ENCODE measurements around the gene TMEM151B.

The TMEM151B gene

DNA sequence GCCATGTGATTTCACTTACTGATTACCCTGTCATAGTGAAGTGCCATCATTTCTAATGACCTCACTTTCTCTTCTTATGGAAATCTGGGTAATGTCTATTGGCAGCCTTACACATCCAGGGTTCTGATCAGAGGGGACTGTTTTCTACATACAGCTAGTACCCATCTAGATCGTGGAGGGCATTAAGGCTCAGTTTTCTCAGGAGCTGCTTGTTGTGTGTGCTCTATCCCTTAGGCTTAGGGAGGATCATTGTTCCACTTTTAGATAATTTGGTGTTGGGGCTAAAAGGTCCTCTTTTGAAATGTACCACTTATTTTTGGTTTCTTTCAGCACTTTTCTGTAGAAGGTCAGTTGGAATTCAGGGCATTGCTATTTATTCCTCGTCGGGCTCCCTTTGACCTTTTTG is 19.5 kb upstream of the TMEM151B start:
- no peak for DNase-seq

DNA sequence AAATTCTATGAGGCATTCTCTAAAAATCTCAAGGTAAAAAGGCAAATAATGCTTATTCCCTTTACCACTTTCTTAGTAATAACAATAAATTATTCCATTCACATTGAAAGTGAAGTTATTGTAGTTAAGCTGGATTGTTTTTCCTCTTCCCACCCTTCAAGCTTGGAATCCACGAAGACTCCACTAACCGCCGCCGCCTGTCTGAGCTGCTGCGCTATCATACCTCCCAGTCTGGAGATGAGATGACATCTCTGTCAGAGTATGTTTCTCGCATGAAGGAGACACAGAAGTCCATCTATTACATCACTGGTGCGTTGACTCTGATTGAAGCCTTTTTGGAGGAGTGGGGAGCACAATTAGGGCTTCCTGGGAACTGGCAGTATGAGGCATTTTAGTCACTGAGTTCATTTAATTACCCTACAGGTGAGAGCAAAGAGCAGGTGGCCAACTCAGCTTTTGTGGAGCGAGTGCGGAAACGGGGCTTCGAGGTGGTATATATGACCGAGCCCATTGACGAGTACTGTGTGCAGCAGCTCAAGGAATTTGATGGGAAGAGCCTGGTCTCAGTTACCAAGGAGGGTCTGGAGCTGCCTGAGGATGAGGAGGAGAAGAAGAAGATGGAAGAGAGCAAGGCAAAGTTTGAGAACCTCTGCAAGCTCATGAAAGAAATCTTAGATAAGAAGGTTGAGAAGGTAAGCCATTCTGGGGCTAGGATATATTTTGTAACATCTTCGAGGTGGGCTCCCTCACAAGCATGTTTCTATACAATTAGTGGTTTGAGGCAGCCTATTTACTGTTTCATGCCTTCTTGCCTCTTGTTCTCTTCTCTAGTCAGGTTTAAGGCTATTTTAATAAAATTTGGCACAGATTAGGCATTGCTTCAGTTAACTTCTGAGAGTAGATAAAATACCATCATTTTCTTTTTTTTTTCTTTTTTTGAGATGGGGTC is 18.4 kb upstream of the TMEM151B start:
- no peak for DNase-seq

DNA sequence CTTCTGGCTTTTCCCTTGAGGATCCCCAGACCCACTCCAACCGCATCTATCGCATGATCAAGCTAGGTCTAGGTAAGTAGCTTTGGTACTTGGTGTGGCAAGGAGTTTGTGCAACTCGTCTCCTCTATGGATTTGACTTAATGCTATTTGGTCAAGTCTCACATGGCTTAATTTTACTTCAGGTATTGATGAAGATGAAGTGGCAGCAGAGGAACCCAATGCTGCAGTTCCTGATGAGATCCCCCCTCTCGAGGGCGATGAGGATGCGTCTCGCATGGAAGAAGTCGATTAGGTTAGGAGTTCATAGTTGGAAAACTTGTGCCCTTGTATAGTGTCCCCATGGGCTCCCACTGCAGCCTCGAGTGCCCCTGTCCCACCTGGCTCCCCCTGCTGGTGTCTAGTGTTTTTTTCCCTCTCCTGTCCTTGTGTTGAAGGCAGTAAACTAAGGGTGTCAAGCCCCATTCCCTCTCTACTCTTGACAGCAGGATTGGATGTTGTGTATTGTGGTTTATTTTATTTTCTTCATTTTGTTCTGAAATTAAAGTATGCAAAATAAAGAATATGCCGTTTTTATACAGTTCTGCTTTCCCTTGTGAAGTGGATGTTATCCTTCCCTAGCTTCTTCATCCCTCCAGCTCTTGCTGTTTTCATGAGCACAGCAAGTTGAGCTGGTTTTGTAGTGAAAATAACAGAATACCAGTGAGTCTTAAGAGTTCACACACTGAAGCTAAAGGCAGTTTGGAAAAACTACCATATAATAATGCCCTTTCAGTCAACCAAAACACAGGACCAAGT is 16.7 kb upstream of the TMEM151B start:
- DNase-seq, result peak in 1 of 2 donors; percentile 53

DNA sequence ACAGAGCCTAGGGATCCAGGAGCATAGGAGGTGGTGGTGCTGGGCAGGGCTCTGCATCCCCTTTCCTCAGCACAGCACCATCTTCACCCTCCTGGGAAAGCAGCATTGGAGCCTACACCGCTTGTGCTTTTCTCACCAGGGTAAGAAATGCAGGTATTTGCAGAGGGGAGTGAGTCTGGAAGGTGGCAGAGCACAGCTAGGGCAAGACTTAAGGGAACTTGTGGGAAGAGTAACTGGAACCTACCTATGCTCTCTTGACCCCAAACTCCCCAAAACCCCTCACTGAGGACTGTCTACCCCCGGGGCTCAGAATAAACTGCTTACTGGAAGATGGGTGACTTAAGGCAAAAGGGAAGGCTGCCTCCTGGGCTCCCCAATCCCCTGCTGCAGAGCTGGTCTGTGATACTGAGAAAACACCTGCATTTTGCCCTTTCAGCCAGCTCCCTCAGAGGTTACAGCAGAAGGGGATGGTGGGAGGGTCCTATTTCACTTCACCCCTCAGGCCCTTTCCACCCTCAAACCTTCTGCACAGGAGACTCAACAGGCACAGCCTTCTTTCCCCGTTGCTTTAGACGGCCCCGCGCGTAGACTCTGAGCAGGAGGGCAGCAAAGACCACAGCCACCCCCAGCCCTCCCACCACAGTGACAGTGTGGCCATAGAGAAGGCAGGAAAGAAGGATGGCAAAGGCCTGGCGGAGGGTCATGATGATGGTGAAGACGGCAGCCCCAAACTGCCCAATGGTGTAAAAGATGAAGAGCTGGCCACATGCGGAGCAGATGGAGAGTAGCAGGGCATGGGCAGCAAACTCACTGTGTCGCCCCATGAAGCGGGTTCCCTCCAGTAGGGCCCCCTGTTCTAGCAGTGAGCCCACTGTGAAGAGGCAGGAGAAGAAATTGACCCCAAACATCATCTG is 15.8 kb upstream of the TMEM151B start:
- no peak for DNase-seq

DNA sequence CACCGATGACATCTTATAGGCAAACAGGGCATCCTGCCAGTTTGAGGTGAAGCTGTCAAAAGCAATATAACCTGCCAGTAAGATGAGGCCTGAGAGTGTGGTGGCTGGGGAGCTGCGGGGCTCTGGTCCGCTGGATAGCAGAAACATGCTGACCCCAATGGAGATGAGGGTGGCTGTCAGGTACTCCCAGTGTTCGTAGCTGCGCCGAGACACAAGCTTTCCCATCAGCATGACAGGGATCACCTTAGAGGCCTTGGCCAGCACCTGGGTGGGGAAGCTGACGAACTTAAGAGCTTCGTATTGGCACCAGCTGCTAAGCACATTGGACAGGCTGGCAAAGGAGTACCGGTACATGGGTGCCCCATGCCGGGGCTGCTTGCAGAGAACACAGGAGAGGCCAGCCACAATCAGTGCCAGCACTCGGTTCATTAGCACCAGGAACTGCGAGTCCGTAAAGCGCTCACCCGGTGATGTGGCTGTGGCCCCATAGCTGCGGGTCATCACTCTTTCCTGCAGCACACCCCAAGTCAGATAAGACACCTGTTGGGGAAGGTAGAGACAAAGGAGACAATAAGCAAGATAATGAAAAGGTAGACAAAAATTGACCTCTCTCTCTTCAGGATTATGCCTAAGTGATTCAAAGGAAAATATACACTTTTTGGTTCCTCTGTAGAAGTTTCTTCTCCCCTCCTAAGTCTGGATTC is 15.0 kb upstream of the TMEM151B start:
- DNase-seq, result no peak

DNA sequence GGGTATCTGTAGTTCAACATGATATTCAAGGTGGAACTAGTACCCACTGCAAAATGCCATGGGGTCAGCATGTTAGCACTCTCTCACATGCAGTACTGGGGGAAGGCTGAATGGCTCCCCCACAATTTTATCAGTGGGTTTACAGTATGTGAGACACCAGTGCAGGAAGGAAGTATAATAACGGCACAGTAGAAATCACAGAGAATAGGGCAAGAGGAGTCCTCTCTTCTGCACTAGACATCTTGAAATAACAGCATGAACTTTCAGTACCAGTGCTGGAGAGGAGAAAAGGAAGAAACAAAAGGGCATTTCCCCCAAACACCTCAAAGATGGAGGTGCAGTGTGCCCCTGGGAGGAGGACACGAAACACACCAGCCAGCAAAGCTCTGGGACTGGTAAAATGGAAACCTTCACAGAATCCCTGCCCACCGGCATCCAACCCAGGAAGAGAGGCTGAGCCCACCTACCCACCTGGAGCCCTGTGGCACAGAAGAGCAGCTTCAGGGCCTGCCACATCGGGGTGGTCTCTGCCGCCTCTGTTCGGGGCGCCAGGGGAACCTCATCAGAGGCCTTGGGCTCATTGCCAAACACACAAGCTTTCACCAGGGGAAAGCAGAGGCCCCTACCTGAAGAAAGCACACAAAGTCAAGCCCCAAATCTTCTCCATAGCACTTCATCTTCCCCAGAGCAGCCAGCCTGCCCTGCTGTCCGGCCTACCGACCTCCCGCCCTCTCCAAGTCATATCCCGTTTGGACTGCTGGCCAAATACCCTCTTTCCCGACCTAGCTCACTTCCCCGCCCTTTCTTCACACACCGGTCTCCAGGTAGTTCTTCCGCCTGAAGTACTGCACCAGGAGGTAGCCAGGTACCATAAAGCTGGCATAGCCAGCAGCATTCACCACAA is 14.1 kb upstream of the TMEM151B start:
- DNase-seq, result no peak

DNA sequence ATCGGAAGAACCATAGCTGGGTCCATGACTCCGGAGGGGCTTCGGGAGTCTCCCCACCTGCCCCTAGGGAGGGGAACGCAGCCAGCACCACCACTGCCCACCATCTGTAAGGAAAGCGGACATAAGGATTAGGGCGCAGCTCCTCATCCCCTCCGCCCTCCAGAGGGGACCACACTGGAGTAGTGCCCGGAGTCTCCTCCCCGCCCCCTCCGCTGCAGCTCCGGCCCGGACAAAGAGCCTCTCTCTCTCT is 13.6 kb upstream of the TMEM151B start:
- DNase-seq, result no peak

DNA sequence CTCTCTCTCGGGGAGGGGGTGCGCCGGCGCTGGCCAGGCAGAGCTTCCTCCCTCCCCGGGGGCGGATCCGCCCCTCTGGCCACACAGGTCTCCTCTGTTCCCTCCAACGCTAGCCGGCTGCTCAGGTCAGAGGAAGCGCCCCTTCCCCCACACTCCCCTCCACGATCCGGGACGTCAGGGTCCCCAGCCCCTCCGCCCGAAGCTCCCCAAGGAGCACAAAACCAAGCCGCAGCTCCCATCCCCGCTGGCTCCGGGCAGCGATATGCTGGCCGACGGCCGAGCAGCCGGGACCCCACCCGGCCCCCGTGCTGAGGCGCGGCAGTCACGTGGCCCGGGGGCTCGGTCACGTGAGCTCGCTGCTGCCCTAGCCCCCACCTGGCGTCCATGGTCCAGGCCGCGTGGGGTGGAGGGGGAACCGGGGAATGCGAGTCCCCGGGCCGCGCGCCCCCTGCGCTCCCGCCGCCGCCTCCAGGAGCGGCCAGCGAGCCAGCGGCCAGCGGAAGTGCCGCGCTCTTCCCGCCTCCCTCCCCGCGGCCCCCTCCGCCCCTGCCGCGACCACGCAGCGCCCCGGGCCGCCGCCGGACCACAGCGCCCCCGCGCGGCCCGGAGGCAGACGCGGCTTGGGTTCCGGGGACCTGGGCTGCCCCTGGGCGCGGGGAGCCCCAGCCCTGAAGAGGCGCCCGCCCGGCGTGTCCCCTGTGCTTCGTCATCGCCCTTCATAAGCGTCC is 13.1 kb upstream of the TMEM151B start, which contains the start of gene SLC35B2:
TSS of gene SLC35B2 (minus strand) at position 504 of the 728 bp plus-strand sequence. CDS start at position 386, 118 bp downstream.
- DNase-seq, result peak in 1 of 2 donors; percentile 63

DNA sequence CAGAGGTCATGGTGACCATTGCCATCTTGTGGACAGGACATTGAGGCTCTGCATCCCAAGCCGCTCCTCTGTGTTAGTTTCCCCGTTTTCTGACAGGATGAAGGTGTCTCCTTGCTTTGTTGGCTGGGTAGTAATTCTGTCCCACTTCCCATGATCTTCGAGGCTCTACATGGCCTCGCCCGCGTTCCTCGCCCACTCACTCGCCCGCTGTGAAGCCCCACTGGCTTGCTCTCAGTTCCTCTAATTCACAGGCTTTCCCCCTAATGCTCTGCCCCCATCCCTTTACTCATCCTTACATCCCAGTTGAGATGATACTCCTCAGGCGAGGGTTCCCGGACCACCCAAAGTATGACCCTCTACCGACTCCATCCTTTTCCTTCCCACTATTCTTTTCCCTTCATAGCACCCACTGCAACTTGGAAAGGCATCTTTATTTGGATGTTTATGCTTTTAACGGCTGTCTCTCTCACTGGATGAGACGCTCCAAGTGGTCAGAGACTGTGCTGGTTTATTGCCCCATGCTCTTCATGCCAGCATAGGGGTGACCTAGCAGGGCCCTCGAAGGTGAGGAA is 12.4 kb upstream of the TMEM151B start:
- peak; percentile 50 to 81 for DNase-seq

DNA sequence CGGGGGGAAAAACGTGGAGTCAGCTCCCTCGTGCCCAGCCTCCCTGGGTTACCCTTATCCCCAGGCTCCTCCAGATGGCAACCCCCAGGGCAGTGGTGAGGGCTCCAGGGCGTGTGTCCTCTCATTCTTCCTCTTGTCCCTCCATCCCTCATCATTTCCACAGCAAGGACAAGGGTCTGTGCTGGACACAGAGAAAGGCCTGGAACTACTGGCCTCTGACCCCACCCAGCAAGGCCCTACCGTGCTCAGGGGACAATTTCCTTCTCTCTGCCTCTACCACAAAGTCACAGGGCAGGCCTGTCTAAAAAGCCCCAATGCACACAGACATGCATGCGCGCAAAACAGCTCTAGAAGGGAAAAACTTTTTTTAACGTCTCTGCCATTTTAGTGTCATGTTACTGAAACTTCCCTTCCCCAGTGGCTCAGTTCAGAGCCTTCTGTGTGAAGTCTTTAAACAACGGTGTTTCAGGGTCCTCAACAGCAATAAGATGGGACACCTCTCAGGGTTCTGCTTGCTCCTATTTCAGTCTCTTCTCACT is 11.9 kb upstream of the TMEM151B start:
- no peak for DNase-seq

DNA sequence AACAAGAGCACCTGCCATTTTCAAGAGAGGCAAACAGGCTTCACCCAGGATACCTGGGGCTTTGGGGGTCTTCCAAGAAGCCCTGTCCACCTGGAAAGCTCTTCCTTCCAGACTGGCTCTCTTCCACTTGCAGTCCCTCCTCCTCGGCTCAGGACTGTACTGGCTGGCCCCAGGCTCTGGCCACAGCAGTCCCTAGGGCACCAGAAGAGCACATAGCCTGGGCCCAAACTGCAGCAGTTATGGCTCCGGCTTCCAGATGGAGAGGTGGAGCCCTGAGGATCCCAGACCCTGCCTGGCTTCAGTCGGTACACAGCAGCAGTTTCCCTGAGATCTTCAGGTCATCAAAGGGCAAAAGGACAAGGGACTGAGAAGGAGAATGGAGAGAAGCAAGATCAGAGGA is 11.3 kb upstream of the TMEM151B start:
- DNase-seq, result no peak

DNA sequence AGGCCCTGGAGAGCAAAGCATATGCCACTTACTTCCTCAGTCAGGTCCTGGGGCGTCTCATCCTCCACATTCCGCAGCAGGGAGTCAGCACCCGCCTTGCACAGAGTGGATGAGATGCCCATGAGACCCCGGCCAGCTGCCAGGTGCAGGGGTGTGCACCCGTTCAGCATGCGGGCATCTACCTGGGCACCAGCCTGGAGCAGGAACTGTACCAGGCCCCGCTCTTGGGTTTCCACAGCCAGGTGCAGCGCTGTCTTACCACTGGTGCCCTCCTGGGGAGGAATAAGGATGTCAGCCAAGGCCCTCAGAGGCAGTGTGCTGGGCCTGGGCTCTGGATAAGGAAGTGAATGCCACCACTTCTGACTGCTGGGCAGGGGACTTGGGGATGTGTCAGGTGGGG is 10.2 kb upstream of the TMEM151B start:
- DNase-seq, result no peak

DNA sequence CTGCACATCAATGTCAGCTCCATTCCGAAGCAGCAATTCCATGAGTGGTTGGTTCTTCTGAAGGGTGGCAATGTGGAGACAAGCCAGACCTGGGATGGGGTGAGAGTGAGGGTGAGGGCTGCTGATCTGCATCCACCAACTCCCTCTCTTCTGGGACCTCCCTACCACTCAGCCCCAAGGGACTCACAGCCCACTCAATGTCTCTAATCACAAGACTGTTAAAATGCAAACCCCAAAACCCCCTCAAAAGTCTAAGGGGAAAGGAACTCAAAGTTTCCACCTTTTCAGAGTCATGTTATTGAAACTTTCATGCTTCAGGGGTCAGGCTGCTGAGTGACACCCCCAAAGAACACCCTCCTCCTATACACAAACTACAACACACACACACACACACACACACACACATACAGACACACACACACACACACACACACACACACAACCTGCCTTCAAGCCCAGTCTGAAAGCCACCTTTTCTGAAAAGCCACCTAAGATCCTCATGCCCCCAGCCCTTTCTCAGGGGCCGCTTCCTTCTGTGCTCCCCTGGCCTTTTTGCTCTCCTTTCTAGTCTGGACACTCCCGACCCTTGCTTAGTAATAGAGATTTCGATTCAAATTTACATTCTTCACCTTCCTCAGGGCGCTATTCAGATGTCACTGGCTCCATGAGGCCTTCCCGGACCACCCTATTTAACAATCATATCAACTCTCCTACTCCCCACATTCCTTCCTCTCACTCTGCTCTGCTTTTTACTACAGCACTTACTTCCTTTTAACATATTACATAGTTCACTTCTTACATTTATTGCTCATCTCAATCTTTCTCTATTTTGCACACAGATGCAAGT is 9.6 kb upstream of the TMEM151B start:
- DNase-seq, result no peak

DNA sequence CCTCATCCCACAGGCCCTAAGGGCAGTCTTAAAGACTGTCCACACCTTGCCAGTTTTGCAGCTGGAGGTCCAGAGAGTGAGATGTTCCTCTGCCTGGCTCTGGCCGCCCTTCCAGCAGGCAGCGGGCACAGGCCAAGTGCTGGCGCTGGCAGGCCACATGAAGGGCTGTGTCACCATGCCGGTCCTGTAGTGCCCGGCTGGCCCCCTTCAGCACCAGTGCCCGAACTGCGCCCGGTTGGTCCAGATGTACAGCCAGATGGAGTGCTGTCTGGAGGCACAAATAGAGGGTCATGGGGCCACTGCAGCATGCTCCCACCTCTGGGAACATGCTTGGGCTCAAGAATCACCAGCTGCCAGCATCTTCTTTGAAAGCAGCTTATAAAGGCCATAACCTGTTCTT is 8.7 kb upstream of the TMEM151B start:
- no peak for DNase-seq

DNA sequence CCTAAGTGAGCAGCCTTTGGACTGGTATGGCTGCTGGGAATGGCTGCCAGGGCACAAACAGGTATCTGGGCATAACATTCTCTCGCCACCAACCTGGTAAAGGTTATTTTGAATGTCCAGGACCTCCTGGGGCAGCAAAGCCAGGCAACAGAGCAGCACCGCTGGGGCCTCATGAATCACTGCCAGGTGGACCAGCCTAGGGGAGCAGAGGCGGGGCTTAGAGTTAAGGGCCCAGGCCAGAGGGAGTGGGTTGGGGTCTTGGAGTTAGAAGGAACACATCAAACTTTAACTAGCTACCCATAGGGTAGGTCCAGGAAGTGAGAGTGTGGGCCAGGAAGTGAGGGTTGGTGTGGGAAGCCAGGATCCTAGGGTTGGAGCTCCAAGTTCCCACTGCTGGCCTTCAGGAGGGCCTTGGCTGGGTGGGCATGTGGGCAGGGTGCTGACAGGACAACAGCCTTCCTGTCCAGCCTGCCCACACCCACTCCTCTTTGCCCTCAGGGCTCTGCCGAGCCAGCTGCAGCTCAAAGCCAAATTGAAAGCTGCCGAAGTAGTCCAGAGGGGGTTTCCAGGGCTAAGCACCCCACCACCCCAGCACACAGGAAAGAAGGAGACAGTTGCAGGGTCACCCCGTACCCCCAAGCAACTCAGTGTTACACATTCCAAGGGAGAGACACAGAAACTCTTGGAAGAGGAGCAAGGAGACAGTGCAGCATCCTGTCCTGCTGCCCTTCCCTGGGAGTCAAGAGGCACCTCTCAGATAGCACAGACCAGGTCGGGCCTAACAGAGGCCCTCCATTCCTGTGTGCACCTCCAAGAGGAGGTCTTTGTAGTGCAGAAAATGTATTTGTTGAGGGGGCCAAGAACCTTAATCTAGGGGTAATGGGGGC is 7.5 kb upstream of the TMEM151B start:
- DNase-seq, result peak in 1 of 2 donors; percentile 67

DNA sequence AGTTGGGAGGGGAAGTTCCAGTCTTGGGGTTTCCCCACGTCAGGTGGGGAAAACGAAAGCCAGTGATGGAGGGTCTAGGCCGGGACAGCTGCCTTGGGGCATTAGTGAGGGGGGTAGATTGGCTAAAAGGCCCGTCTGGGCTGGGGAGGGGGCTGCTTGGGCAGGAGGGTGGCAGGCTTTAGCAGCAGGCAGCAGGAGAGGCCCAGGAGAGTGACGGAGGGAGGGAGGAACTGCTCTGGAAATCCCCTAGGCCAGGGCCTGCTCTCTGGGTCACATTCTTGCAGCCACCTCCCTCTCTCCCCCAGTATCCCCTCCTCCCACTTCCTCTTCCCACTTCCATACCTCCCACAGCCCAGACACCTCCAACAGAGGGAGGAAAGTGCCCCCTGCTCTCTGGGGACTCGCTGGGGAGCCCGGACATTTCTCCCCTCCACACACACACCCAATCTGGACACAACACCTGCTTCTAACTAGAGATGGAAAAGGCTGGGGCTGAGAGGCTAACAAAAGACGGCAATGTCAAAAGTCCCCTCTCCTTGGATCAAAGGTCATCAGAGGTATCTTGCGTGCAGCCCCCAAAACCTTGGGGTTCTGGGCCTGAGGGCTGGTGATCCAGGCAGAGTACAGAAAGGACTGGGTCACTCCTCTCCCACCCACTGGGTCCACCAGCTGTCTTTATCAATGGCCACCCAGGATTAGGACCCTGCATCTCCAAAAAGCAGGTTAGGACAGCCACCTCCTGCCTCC is 6.7 kb upstream of the TMEM151B start:
- DNase-seq, result peak; percentile 49 to 73

Data from inflammatory macrophage (primary cell).